PFSK-1 (cell line): Measurements from ENCODE around the gene RNF20.

Experiments
- FOXP2 ChIP-seq: optimal IDR thresholded peaks from 2 replicates; pipeline ENCODE3; 2011; ENCODE audit warnings: borderline replicate concordance, control low read depth, inconsistent platforms; ENCODE audit not compliant: insufficient read depth; ENCODE audit errors: extremely low read length, extremely low read depth
- POLR2AphosphoS5 ChIP-seq: IDR thresholded peaks from 2 replicates; pipeline ENCODE4 v1.6.1; 2012; ENCODE audit warnings: low read depth, mild to moderate bottlenecking, control low read depth, low read length, moderate library complexity
- SIN3A ChIP-seq: IDR thresholded peaks from 2 replicates; pipeline ENCODE4 v1.6.1; 2012; ENCODE audit warnings: mild to moderate bottlenecking, low read length, moderate library complexity, borderline replicate concordance; ENCODE audit not compliant: insufficient read depth
- TAF1 ChIP-seq: IDR thresholded peaks from 2 replicates; pipeline ENCODE4 v1.6.1; 2012; ENCODE audit warnings: low read length, control low read depth, borderline replicate concordance; ENCODE audit not compliant: insufficient read depth
- TF ChIP-seq, protein P1 (sequence below), 2 experiments: IDR thresholded peaks; 2 replicates each; pipeline versions ENCODE4 v1.6.1 to v1.8.0; 2011 to 2012; ENCODE audit warnings: low read depth in 2 of 2, low read length in 2 of 2, control low read depth in 1 of 2, inconsistent platforms in 1 of 2, mild to moderate bottlenecking in 1 of 2, moderate library complexity in 1 of 2; ENCODE audit not compliant: insufficient read depth in 1 of 2

DNA sequence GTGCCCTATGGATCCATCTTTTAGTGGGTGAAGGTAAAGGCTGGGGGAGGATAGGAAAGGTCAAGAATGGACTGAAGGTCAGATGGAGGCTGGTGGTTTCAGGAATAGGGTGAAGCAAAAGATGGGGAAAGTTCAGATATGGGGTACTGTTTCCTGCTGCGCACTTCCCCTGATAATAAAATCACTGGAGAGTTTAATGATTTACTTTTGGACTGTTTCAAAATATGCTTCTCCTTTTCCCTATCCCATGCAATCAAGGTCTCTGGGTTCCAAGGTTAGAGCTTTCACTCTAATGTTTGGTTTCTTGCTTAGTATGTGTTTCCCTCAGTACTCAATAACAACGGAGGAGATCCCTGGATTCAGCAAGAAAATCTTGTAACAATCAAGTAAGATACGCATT is 71.9 kb downstream of the RNF20 start:
- TF ChIP-seq TAF1 = no peak
- no peak for TF ChIP-seq SIN3A
- TF ChIP-seq POLR2AphosphoS5 = no peak
- no peak for TF ChIP-seq FOXP2
- TF ChIP-seq, protein P1, sequence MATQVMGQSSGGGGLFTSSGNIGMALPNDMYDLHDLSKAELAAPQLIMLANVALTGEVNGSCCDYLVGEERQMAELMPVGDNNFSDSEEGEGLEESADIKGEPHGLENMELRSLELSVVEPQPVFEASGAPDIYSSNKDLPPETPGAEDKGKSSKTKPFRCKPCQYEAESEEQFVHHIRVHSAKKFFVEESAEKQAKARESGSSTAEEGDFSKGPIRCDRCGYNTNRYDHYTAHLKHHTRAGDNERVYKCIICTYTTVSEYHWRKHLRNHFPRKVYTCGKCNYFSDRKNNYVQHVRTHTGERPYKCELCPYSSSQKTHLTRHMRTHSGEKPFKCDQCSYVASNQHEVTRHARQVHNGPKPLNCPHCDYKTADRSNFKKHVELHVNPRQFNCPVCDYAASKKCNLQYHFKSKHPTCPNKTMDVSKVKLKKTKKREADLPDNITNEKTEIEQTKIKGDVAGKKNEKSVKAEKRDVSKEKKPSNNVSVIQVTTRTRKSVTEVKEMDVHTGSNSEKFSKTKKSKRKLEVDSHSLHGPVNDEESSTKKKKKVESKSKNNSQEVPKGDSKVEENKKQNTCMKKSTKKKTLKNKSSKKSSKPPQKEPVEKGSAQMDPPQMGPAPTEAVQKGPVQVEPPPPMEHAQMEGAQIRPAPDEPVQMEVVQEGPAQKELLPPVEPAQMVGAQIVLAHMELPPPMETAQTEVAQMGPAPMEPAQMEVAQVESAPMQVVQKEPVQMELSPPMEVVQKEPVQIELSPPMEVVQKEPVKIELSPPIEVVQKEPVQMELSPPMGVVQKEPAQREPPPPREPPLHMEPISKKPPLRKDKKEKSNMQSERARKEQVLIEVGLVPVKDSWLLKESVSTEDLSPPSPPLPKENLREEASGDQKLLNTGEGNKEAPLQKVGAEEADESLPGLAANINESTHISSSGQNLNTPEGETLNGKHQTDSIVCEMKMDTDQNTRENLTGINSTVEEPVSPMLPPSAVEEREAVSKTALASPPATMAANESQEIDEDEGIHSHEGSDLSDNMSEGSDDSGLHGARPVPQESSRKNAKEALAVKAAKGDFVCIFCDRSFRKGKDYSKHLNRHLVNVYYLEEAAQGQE (IDR thresholded peaks at IDR 0.05; ENCODE audit: insufficient read depth in 1 of 2, low read depth in 2 of 2, low read length in 2 of 2) = no peak
